ENCODE measurements around the gene LCE4A. TPM values are rescaled to one million over a fixed set of nuclear protein-coding genes. Genes with fewer than 3 reads are reported as not detected.
A peak's percentile ranks its signal among the peaks of the same experiment; 100 is the strongest.
"Not testable (repeated sequence)": the region's sequence is repeated elsewhere in the genome, so short reads cannot be mapped to it uniquely, and the experiment has no call there.

Gene LCE4A, protein sequence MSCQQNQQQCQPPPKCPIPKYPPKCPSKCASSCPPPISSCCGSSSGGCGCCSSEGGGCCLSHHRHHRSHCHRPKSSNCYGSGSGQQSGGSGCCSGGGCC
- not detected for total RNA-seq
- not detected for polyA plus RNA-seq

DNA sequence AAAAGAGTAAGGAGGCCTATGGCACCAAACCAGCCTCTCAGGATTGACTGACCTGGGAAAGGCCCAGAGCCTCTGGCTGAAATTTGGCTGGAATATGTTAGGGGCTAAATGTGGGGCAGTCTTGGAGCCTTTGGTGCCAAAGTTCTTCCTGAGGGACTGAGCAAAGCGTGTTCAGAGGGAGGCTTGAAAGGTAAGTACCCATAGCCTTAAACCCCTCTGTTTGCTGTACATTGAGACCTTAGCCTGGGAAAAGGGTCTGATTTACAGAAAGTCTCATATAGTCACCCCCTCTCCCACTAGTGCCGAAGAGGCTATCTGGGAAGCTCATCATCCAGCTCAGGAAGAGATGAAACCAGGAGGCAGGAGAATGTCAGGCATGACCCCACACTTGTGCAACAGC is at the start of gene LCE4A:
LCE4A (plus strand) TSS at position 301 of the 400 bp plus-strand sequence. CDS start 916 bp downstream, outside the sequence.
- Histone ChIP-seq H3K4me1 (ENCODE audit: control insufficient read depth, insufficient read depth, low read length, poor library complexity, severe bottlenecking) (no peaks in the 10 kb centered on the region), H3K4me3 (ENCODE audit: low read depth, low read length) (no peak within 1 kb of the TSS), H3K27me3 (ENCODE audit: control insufficient read depth, insufficient read depth, low read length) (peaks cover 9% of the 10 kb centered on the region), H3K36me3 (ENCODE audit: control insufficient read depth, insufficient read depth, low read length) (no peaks in the 10 kb centered on the region), H3K9me3 (ENCODE audit: control insufficient read depth in 2 of 2, low read length in 2 of 2) (peaks cover 0 to 2% of the 10 kb centered on the region in 2 experiments), H3K27ac (ENCODE audit: insufficient read depth, low read length, poor library complexity, severe bottlenecking) (no peak within 1 kb of the TSS)
- Mint-ChIP-seq H3K4me1 (no peaks in the 10 kb centered on the region), H3K36me3 (no peaks in the 10 kb centered on the region), H3K4me3 (no peak within 1 kb of the TSS), H3K27ac (no peak within 1 kb of the TSS), H3K9me3 (peaks cover 0 to 7% (median 2%) of the 10 kb centered on the region in 7 donors), H3K27me3 (peaks cover 23% of the 10 kb centered on the region)
- ATAC-seq (ENCODE audit: low read depth in 2 of 2) (no peak), DNase-seq (no peak)

DNA sequence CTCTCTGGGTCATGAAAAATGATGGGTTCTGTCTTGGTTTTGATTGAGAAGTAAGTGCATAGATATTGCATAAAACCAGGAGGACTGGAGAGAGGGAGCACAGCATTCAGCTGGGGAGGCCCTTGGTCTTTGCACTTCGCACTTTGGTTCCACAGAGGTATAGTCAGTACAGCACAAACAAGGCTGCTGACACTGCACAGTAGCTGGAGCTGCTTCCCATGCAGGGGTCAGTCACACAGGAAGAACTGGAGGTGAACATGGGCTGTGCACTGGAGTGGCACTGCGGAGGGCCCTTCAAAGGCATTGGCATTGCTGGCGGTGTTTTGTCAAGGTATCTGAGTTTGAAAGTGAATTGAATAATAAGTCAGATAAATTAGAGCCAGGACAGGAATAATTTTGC is 49.3 kb upstream of the LCE4A start:
- no peak overlapping the region for H3K4me3 Mint-ChIP-seq
- H3K36me3 ChIP-seq (ENCODE audit: control insufficient read depth, insufficient read depth, low read length) = no peaks in the 10 kb centered on the region
- no peaks in the 10 kb centered on the region for H3K36me3 Mint-ChIP-seq
- peak overlapping the region in 1 of 3 donors; percentile 62 for H3K27ac Mint-ChIP-seq
- H3K9me3 ChIP-seq (ENCODE audit: control insufficient read depth in 2 of 2, low read length in 2 of 2) = no peaks in the 10 kb centered on the region
- H3K9me3 Mint-ChIP-seq = peaks cover 0 to 2% (median 0%) of the 10 kb centered on the region in 7 donors
- H3K27me3 ChIP-seq (ENCODE audit: control insufficient read depth, insufficient read depth, low read length) = peaks cover 11% of the 10 kb centered on the region
- no peak overlapping the region for H3K27ac ChIP-seq (ENCODE audit: insufficient read depth, low read length, poor library complexity, severe bottlenecking)
- no peak overlapping the region for H3K4me3 ChIP-seq (ENCODE audit: low read depth, low read length)
- peaks cover 37% of the 10 kb centered on the region for H3K27me3 Mint-ChIP-seq
- peaks cover 0 to 5% (median 3%) of the 10 kb centered on the region in 4 donors for H3K4me1 Mint-ChIP-seq
- ATAC-seq (ENCODE audit: low read depth in 2 of 2) (no peak), DNase-seq (no peak)
- H3K4me1 ChIP-seq (ENCODE audit: control insufficient read depth, insufficient read depth, low read length, poor library complexity, severe bottlenecking) = no peaks in the 10 kb centered on the region

DNA sequence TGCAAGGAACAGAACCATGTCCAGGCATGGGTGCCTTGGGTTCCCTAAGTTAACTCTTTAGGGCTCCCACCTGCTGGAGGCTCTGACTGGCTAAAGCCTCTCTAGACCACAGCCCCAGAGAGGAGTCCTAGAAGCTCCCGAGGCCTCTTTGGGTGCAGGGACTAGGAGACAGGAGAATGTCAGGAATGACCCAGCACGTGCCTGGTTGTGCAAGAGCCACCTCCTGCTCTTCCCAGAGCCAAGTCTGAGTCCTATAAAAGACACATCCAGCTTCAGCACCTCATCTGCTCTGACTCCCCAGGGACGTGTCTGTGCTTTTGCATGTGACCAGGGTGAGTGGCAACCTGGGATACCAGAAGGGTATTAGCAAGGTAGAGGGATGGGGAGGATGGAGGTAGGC is 44.9 kb upstream of the LCE4A start, which contains the start of gene LCE2D:
LCE2D (plus strand) TSS at position 283 of the 400 bp plus-strand sequence. CDS start 726 bp downstream, outside the sequence.
- Mint-ChIP-seq H3K4me1 (no peaks in the 10 kb centered on the region), H3K9me3 (peaks cover 0 to 2% (median 0%) of the 10 kb centered on the region in 7 donors), H3K27ac (no peak within 1 kb of the TSS), H3K27me3 (peaks cover 21% of the 10 kb centered on the region), H3K36me3 (no peaks in the 10 kb centered on the region), H3K4me3 (no peak within 1 kb of the TSS)
- no peaks in the 10 kb centered on the region for H3K36me3 ChIP-seq (ENCODE audit: control insufficient read depth, insufficient read depth, low read length)
- H3K27me3 ChIP-seq (ENCODE audit: control insufficient read depth, insufficient read depth, low read length) = peaks cover 9% of the 10 kb centered on the region
- no peak within 1 kb of the TSS for H3K4me3 ChIP-seq (ENCODE audit: low read depth, low read length)
- ATAC-seq (ENCODE audit: low read depth in 2 of 2) (no peak), DNase-seq (no peak)
- no peak within 1 kb of the TSS for H3K27ac ChIP-seq (ENCODE audit: insufficient read depth, low read length, poor library complexity, severe bottlenecking)
- peaks cover 0 to 2% of the 10 kb centered on the region in 2 experiments for H3K9me3 ChIP-seq (ENCODE audit: control insufficient read depth in 2 of 2, low read length in 2 of 2)
- H3K4me1 ChIP-seq (ENCODE audit: control insufficient read depth, insufficient read depth, low read length, poor library complexity, severe bottlenecking) = no peaks in the 10 kb centered on the region

DNA sequence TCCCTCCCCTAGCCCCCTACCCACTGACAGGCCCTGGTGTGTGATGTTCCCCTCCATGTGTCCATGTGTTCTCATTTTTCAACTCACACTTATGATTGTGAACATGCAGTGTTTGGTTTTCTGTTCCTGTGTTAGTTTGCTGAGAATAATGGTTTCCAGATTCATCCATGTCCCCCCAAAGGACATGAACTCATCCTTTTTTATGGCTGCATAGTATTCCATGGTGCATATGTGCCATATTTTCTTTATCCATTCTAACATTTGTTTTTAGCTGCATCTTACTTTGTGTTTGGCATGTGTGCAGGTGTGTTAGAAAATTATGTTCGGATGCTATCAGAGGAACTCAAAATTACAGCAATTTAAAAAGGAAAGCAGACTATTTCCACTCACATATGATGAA is 41.8 kb upstream of the LCE4A start:
- not testable (repeated sequence) for H3K36me3 ChIP-seq (ENCODE audit: control insufficient read depth, insufficient read depth, low read length); H3K4me1 Mint-ChIP-seq; H3K36me3 Mint-ChIP-seq; H3K4me3 Mint-ChIP-seq; H3K4me3 ChIP-seq (ENCODE audit: low read depth, low read length); H3K27ac ChIP-seq (ENCODE audit: insufficient read depth, low read length, poor library complexity, severe bottlenecking); H3K27me3 Mint-ChIP-seq; DNase-seq; H3K27ac Mint-ChIP-seq; H3K27me3 ChIP-seq (ENCODE audit: control insufficient read depth, insufficient read depth, low read length); H3K9me3 Mint-ChIP-seq; ATAC-seq (ENCODE audit: low read depth in 2 of 2); H3K9me3 ChIP-seq (ENCODE audit: control insufficient read depth in 2 of 2, low read length in 2 of 2); H3K4me1 ChIP-seq (ENCODE audit: control insufficient read depth, insufficient read depth, low read length, poor library complexity, severe bottlenecking)

DNA sequence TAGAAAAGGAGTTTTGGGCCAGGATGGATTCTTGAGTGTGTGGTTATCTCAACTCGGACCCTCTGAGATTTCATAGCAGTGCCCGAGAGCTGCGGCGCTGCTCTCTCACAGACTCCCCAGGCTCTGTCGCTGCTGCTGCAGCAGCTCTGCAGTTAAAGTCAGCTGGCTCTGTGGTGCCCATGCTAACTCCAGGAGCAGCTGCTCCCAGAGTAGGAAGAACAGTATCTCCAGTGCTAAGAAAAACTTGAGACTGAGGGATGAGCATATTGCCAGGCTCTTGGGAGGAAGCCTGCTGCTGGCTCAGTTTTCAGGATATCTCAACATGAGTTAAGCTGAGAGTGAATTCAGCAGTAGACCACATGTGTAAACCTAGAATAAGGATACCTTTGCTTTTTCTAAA is 40.3 kb upstream of the LCE4A start:
- H3K4me1 ChIP-seq (ENCODE audit: control insufficient read depth, insufficient read depth, low read length, poor library complexity, severe bottlenecking) = no peaks in the 10 kb centered on the region
- no peaks in the 10 kb centered on the region for H3K36me3 ChIP-seq (ENCODE audit: control insufficient read depth, insufficient read depth, low read length)
- peaks cover 0 to 2% of the 10 kb centered on the region in 2 experiments for H3K9me3 ChIP-seq (ENCODE audit: control insufficient read depth in 2 of 2, low read length in 2 of 2)
- no peak overlapping the region for H3K4me3 ChIP-seq (ENCODE audit: low read depth, low read length)
- Mint-ChIP-seq H3K27me3 (peaks cover 9% of the 10 kb centered on the region), H3K9me3 (no peaks in the 10 kb centered on the region), H3K4me3 (no peak overlapping the region), H3K36me3 (no peaks in the 10 kb centered on the region), H3K27ac (no peak overlapping the region), H3K4me1 (no peaks in the 10 kb centered on the region)
- DNase-seq = no peak
- H3K27ac ChIP-seq (ENCODE audit: insufficient read depth, low read length, poor library complexity, severe bottlenecking) = no peak overlapping the region
- ATAC-seq (ENCODE audit: low read depth in 2 of 2) = no peak
- peaks cover 6% of the 10 kb centered on the region for H3K27me3 ChIP-seq (ENCODE audit: control insufficient read depth, insufficient read depth, low read length)

DNA sequence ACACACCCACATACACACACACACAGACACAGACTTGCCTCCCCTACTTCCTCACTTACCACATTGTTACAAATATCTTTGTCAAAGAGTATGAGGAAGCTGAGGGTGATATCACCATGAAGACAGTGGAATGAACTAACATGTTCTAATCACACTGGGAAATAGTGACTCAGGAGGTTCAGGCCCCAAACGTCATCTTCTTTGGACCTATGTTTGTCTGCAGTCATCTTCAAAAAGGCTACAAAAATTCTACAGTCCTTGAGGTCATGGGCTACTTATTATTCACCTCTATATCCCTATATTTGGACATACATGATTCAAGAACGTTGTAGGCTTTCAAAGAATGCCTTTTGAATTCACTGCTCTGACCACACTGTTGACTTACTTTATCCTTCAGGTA is 34.9 kb upstream of the LCE4A start:
- Histone ChIP-seq H3K27me3 (ENCODE audit: control insufficient read depth, insufficient read depth, low read length) (peaks cover 4% of the 10 kb centered on the region), H3K9me3 (ENCODE audit: control insufficient read depth in 2 of 2, low read length in 2 of 2) (no peaks in the 10 kb centered on the region), H3K36me3 (ENCODE audit: control insufficient read depth, insufficient read depth, low read length) (no peaks in the 10 kb centered on the region), H3K4me1 (ENCODE audit: control insufficient read depth, insufficient read depth, low read length, poor library complexity, severe bottlenecking) (no peaks in the 10 kb centered on the region), H3K27ac (ENCODE audit: insufficient read depth, low read length, poor library complexity, severe bottlenecking) (no peak overlapping the region), H3K4me3 (ENCODE audit: low read depth, low read length) (no peak overlapping the region)
- peaks cover 20% of the 10 kb centered on the region for H3K27me3 Mint-ChIP-seq
- no peak overlapping the region for H3K4me3 Mint-ChIP-seq
- no peak overlapping the region for H3K27ac Mint-ChIP-seq
- no peaks in the 10 kb centered on the region for H3K36me3 Mint-ChIP-seq
- ATAC-seq (ENCODE audit: low read depth in 2 of 2) = no peak
- no peaks in the 10 kb centered on the region for H3K4me1 Mint-ChIP-seq
- no peak for DNase-seq
- no peaks in the 10 kb centered on the region for H3K9me3 Mint-ChIP-seq

DNA sequence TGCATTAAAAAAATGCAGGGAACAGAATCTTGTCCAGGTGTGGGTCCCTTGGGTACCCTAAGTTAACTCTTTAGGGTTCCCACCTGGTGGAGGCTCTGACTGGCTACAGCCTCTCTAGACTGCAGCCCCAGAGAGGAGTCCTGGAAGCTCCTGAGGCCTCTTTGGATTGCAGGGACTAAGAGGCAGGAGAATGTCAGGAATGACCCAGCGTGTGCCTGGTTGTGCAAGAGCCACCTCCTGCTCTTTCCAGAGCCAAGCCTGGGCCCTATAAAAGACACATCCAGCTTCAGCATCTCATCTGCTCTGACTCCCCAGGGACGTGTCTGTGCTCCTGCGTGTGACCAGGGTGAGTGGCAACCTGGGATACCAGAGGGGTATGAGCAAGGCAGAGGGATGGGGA is 33.0 kb upstream of the LCE4A start, which contains the start of gene LCE2C:
LCE2C (plus strand) TSS at position 297 of the 400 bp plus-strand sequence. CDS start 737 bp downstream, outside the sequence.
- not testable (repeated sequence) for H3K9me3 ChIP-seq (ENCODE audit: control insufficient read depth in 2 of 2, low read length in 2 of 2); H3K36me3 Mint-ChIP-seq; H3K4me1 ChIP-seq (ENCODE audit: control insufficient read depth, insufficient read depth, low read length, poor library complexity, severe bottlenecking); H3K27ac ChIP-seq (ENCODE audit: insufficient read depth, low read length, poor library complexity, severe bottlenecking); H3K4me1 Mint-ChIP-seq; H3K27me3 ChIP-seq (ENCODE audit: control insufficient read depth, insufficient read depth, low read length); ATAC-seq (ENCODE audit: low read depth in 2 of 2); H3K9me3 Mint-ChIP-seq; DNase-seq; H3K4me3 Mint-ChIP-seq; H3K27ac Mint-ChIP-seq; H3K36me3 ChIP-seq (ENCODE audit: control insufficient read depth, insufficient read depth, low read length); H3K4me3 ChIP-seq (ENCODE audit: low read depth, low read length)
- peaks cover 20% of the 10 kb centered on the region for H3K27me3 Mint-ChIP-seq

DNA sequence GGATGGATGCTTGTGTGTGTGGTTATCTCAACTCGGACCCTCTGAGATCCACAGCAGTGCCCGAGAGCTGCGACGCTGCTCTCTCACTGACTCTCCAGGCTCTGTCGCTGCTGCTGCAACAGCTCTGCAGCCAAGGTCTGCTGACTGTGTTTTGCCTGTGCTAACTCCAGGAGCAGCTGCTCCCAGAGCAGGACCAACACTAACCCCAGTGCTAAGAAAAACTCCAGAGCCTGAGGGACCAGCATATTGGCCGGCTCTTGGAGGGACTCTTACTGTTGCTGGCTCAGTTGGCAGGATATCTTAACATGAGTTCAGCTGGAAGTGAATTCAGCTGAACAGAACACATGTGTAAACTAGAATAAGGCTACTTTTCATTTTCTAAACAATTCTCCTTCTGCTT is 28.5 kb upstream of the LCE4A start:
- H3K9me3 Mint-ChIP-seq = no peaks in the 10 kb centered on the region
- no peak overlapping the region for H3K27ac Mint-ChIP-seq
- ATAC-seq (ENCODE audit: low read depth in 2 of 2) (no peak), DNase-seq (no peak)
- Histone ChIP-seq H3K4me3 (ENCODE audit: low read depth, low read length) (no peak overlapping the region), H3K36me3 (ENCODE audit: control insufficient read depth, insufficient read depth, low read length) (no peaks in the 10 kb centered on the region), H3K4me1 (ENCODE audit: control insufficient read depth, insufficient read depth, low read length, poor library complexity, severe bottlenecking) (no peaks in the 10 kb centered on the region), H3K27ac (ENCODE audit: insufficient read depth, low read length, poor library complexity, severe bottlenecking) (no peak overlapping the region), H3K9me3 (ENCODE audit: control insufficient read depth in 2 of 2, low read length in 2 of 2) (no peaks in the 10 kb centered on the region), H3K27me3 (ENCODE audit: control insufficient read depth, insufficient read depth, low read length) (peaks cover 4% of the 10 kb centered on the region)
- H3K4me1 Mint-ChIP-seq = no peaks in the 10 kb centered on the region
- no peaks in the 10 kb centered on the region for H3K36me3 Mint-ChIP-seq
- H3K27me3 Mint-ChIP-seq = peaks cover 14% of the 10 kb centered on the region
- no peak overlapping the region for H3K4me3 Mint-ChIP-seq
